ENCODE measurements around the gene ROCK2. TPM values are rescaled to one million over a fixed set of nuclear protein-coding genes. Genes with fewer than 3 reads are reported as not detected.
"Not testable (repeated sequence)": the region's sequence is repeated elsewhere in the genome, so short reads cannot be mapped to it uniquely, and the experiment has no call there.

ROCK2 gene
- total RNA-seq, 3 donors from 2014 or later = 16.8 to 24.3 (median 18.3) TPM

GRCh38 chr2:11339508-11340083, 4.8 kb downstream of the ROCK2 start:
- H3K4me1 Mint-ChIP-seq (ENCODE audit: low read depth) = peaks cover 46% of the 10 kb centered on the region
- no peak overlapping the region for H3K4me3 Mint-ChIP-seq

GRCh38 chr2:11338580-11338979, 5.9 kb downstream of the ROCK2 start:
- H3K27me3 Mint-ChIP-seq (ENCODE audit: low read depth) = no peaks in the 10 kb centered on the region
- ATAC-seq = no peak
- peaks cover 2% of the 10 kb centered on the region for H3K36me3 Mint-ChIP-seq (ENCODE audit: insufficient read depth)
- no peaks in the 10 kb centered on the region for H3K9me3 Mint-ChIP-seq
- DNase-seq = no peak
- H3K4me1 Mint-ChIP-seq (ENCODE audit: low read depth) = peaks cover 46% of the 10 kb centered on the region
- no peak overlapping the region for H3K4me3 Mint-ChIP-seq

More at GRCh38 chr2:11339508-11340083, 4.8 kb downstream of the ROCK2 start:
- ATAC-seq (no peak), DNase-seq (no peak)
- no peaks in the 10 kb centered on the region for H3K27me3 Mint-ChIP-seq (ENCODE audit: low read depth)
- peaks cover 2% of the 10 kb centered on the region for H3K36me3 Mint-ChIP-seq (ENCODE audit: insufficient read depth)
- H3K9me3 Mint-ChIP-seq = no peaks in the 10 kb centered on the region

GRCh38 chr2:11337909-11338308, 6.5 kb downstream of the ROCK2 start:
- H3K27me3 Mint-ChIP-seq (ENCODE audit: low read depth) = no peaks in the 10 kb centered on the region
- H3K36me3 Mint-ChIP-seq (ENCODE audit: insufficient read depth) = peaks cover 2% of the 10 kb centered on the region
- H3K9me3 Mint-ChIP-seq = peaks cover under 1% of the 10 kb centered on the region
- peaks cover 43% of the 10 kb centered on the region for H3K4me1 Mint-ChIP-seq (ENCODE audit: low read depth)
- ATAC-seq (no peak), DNase-seq (no peak)
- H3K4me3 Mint-ChIP-seq = no peak overlapping the region

GRCh38 chr2:11336189-11336588, 8.2 kb downstream of the ROCK2 start:
- DNase-seq (no peak), ATAC-seq (no peak)
- no peaks in the 10 kb centered on the region for H3K27me3 Mint-ChIP-seq (ENCODE audit: low read depth)
- H3K36me3 Mint-ChIP-seq (ENCODE audit: insufficient read depth) = peaks cover 2% of the 10 kb centered on the region
- peaks cover 4% of the 10 kb centered on the region for H3K9me3 Mint-ChIP-seq
- H3K4me1 Mint-ChIP-seq (ENCODE audit: low read depth) = peaks cover 32% of the 10 kb centered on the region
- H3K4me3 Mint-ChIP-seq = no peak overlapping the region

- Mint-ChIP-seq H3K36me3 (ENCODE audit: insufficient read depth) (peaks cover 2% of the 10 kb centered on the region), H3K4me1 (ENCODE audit: low read depth) (peaks cover 16% of the 10 kb centered on the region), H3K27me3 (ENCODE audit: low read depth) (no peaks in the 10 kb centered on the region), H3K4me3 (no peak overlapping the region), H3K9me3 (peaks cover 4% of the 10 kb centered on the region)
- DNase-seq (no peak), ATAC-seq (no peak)
Measured at GRCh38 chr2:11333427-11334183, 10.8 kb downstream of the ROCK2 start.

GRCh38 chr2:11332596-11332995, 11.8 kb downstream of the ROCK2 start:
- H3K27me3 Mint-ChIP-seq (ENCODE audit: low read depth) = no peaks in the 10 kb centered on the region
- no peak for DNase-seq
- peaks cover 19% of the 10 kb centered on the region for H3K4me1 Mint-ChIP-seq (ENCODE audit: low read depth)
- peaks cover 4% of the 10 kb centered on the region for H3K9me3 Mint-ChIP-seq
- H3K36me3 Mint-ChIP-seq (ENCODE audit: insufficient read depth) = peaks cover 2% of the 10 kb centered on the region
- ATAC-seq = no peak
- H3K4me3 Mint-ChIP-seq = no peak overlapping the region

GRCh38 chr2:11330457-11331142, 13.8 kb downstream of the ROCK2 start:
- H3K4me3 Mint-ChIP-seq = no peak overlapping the region
- no peak for ATAC-seq
- no peak for DNase-seq

GRCh38 chr2:11329776-11330175, 14.7 kb downstream of the ROCK2 start:
- H3K4me3 Mint-ChIP-seq = no peak overlapping the region
- H3K27me3 Mint-ChIP-seq (ENCODE audit: low read depth) = no peaks in the 10 kb centered on the region
- ATAC-seq = no peak
- H3K4me1 Mint-ChIP-seq (ENCODE audit: low read depth) = peaks cover 10% of the 10 kb centered on the region
- H3K9me3 Mint-ChIP-seq = peaks cover 4% of the 10 kb centered on the region
- no peak for DNase-seq
- H3K36me3 Mint-ChIP-seq (ENCODE audit: insufficient read depth) = no peaks in the 10 kb centered on the region

More at GRCh38 chr2:11330457-11331142, 13.8 kb downstream of the ROCK2 start:
- no peaks in the 10 kb centered on the region for H3K36me3 Mint-ChIP-seq (ENCODE audit: insufficient read depth)
- peaks cover 14% of the 10 kb centered on the region for H3K4me1 Mint-ChIP-seq (ENCODE audit: low read depth)
- no peaks in the 10 kb centered on the region for H3K27me3 Mint-ChIP-seq (ENCODE audit: low read depth)
- peaks cover 4% of the 10 kb centered on the region for H3K9me3 Mint-ChIP-seq

GRCh38 chr2:11328522-11328921, 15.9 kb downstream of the ROCK2 start:
- not testable (repeated sequence) for H3K4me3 Mint-ChIP-seq; ATAC-seq; H3K36me3 Mint-ChIP-seq (ENCODE audit: insufficient read depth); DNase-seq; H3K9me3 Mint-ChIP-seq; H3K27me3 Mint-ChIP-seq (ENCODE audit: low read depth)
- peaks cover 13% of the 10 kb centered on the region for H3K4me1 Mint-ChIP-seq (ENCODE audit: low read depth)

GRCh38 chr2:11327871-11328270, 16.6 kb downstream of the ROCK2 start:
- DNase-seq (no peak), ATAC-seq (no peak)
- H3K4me1 Mint-ChIP-seq (ENCODE audit: low read depth) = peaks cover 12% of the 10 kb centered on the region
- H3K4me3 Mint-ChIP-seq = no peak overlapping the region
- no peaks in the 10 kb centered on the region for H3K36me3 Mint-ChIP-seq (ENCODE audit: insufficient read depth)
- H3K27me3 Mint-ChIP-seq (ENCODE audit: low read depth) = no peaks in the 10 kb centered on the region
- H3K9me3 Mint-ChIP-seq = peaks cover 3% of the 10 kb centered on the region

- Mint-ChIP-seq H3K36me3 (ENCODE audit: insufficient read depth) (no peaks in the 10 kb centered on the region), H3K4me1 (ENCODE audit: low read depth) (peaks cover 12% of the 10 kb centered on the region), H3K4me3 (no peak overlapping the region), H3K9me3 (no peaks in the 10 kb centered on the region), H3K27me3 (ENCODE audit: low read depth) (no peaks in the 10 kb centered on the region)
- DNase-seq = no peak
- ATAC-seq = no peak
Measured at GRCh38 chr2:11326677-11327211, 17.7 kb downstream of the ROCK2 start.

- Mint-ChIP-seq H3K4me1 (ENCODE audit: low read depth) (peaks cover 9% of the 10 kb centered on the region), H3K36me3 (ENCODE audit: insufficient read depth) (no peaks in the 10 kb centered on the region)
Measured at GRCh38 chr2:11325961-11326676, 18.3 kb downstream of the ROCK2 start.

GRCh38 chr2:11321847-11322246, 22.6 kb downstream of the ROCK2 start:
- Mint-ChIP-seq H3K36me3 (ENCODE audit: insufficient read depth) (peaks cover 4% of the 10 kb centered on the region), H3K4me3 (no peak overlapping the region), H3K27me3 (ENCODE audit: low read depth) (no peaks in the 10 kb centered on the region), H3K4me1 (ENCODE audit: low read depth) (peaks cover 14% of the 10 kb centered on the region), H3K9me3 (no peaks in the 10 kb centered on the region)
- ATAC-seq = no peak
- DNase-seq = no peak

More at GRCh38 chr2:11325961-11326676, 18.3 kb downstream of the ROCK2 start:
- Mint-ChIP-seq H3K4me3 (no peak overlapping the region), H3K27me3 (ENCODE audit: low read depth) (no peaks in the 10 kb centered on the region), H3K9me3 (no peaks in the 10 kb centered on the region)
- DNase-seq (no peak), ATAC-seq (no peak)

Measured in activated T-cell treated with anti-CD3 and anti-CD28 coated beads, Interleukin-2, amount 50 U/mL, for 4 hours (primary cell).